ENCODE data around the gene USP47.

USP47 gene

DNA sequence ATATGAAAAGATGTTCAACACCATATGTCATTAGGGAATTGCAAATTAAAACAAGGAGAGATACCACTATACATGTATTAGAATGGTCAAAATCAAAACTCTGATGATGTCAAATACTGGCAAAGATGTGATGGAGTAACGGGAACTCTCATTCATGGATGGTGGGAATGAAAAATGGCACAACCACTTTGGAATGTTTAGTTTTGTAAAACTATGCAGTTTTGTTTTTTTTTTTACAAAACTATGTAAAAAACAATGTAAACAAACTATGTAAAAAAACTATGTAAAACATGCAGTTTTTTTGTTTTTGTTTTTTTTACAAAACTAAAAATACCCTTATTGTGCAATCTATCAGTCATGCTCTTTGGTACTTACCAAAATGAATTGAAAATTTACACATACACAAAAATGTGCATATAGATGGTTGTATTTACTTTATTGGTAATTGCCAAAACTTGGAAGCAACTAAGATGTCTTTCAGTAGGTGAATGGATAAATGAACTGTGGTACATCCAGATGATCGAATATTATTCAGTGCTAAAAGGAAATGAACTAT lies 5.0 kb upstream of the USP47 start:
- no peak for DNase-seq (ENCODE audit: low read depth)
- TF ChIP-seq, protein P1, sequence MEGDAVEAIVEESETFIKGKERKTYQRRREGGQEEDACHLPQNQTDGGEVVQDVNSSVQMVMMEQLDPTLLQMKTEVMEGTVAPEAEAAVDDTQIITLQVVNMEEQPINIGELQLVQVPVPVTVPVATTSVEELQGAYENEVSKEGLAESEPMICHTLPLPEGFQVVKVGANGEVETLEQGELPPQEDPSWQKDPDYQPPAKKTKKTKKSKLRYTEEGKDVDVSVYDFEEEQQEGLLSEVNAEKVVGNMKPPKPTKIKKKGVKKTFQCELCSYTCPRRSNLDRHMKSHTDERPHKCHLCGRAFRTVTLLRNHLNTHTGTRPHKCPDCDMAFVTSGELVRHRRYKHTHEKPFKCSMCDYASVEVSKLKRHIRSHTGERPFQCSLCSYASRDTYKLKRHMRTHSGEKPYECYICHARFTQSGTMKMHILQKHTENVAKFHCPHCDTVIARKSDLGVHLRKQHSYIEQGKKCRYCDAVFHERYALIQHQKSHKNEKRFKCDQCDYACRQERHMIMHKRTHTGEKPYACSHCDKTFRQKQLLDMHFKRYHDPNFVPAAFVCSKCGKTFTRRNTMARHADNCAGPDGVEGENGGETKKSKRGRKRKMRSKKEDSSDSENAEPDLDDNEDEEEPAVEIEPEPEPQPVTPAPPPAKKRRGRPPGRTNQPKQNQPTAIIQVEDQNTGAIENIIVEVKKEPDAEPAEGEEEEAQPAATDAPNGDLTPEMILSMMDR (IDR thresholded peaks at IDR 0.05; ENCODE audit: insufficient read depth, low read depth, low read length, missing control alignments), result no peak
- H3K4me3 ChIP-seq (ENCODE audit: low read length), result no peak overlapping the region

DNA sequence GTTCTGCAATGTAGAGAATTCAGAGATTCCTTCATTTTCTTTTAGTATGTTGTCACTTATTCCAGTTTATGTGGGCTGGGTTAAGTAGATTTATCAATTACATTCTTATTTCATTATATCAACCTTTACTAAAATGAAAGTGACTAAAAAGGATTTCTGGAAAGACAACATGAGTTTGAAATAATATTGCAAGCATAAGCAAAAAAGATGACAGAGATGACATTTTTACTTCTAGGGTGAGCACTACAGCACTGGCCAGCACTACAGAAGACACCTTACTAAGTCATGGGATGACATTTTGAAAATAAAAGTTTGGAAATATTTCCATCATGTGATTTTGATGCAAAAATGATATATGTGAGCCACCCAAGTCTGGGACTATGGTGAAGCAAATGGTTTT lies 2.1 kb upstream of the USP47 start:
- DNase-seq (ENCODE audit: low read depth), result no peak
- TF ChIP-seq, protein P1 (IDR thresholded peaks at IDR 0.05; ENCODE audit: insufficient read depth, low read depth, low read length, missing control alignments), result no peak
- H3K4me3 ChIP-seq (ENCODE audit: low read length), result no peak overlapping the region

DNA sequence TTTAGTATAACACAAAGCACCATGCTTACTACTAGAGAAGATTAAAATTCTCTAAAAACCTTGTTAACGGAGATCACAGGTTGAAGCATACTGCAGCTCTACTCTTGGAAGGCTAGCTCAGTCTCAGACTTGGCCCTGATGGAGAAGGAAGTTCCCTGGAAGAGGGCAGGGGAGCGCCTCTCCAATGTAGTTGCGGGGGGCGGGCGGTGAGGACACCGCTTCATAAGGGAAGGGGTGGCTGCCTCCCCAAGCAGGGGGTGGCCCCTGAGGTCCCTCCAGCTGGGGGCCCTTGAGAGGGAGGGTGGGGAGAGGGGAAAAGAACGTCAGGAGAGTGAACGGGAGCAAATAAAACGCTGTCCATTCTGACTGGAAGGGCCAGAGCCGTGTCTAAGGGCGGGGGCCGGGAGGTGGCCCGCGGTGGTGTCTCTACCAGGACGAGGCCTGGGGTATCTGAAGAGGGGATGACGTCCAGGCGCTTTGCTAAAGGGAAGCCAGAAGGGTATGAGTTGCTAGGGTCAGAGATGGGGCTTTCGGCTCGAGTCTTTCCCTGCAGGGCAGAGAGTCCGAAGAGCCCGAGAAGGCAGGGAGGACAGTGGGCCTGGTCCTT lies 553 bp upstream of the USP47 start:
- TF ChIP-seq, protein P1 (IDR thresholded peaks at IDR 0.05; ENCODE audit: insufficient read depth, low read depth, low read length, missing control alignments), result no peak
- H3K4me3 ChIP-seq (ENCODE audit: low read length), result peak overlapping the region; percentile 82
- DNase-seq (ENCODE audit: low read depth), result no peak

DNA sequence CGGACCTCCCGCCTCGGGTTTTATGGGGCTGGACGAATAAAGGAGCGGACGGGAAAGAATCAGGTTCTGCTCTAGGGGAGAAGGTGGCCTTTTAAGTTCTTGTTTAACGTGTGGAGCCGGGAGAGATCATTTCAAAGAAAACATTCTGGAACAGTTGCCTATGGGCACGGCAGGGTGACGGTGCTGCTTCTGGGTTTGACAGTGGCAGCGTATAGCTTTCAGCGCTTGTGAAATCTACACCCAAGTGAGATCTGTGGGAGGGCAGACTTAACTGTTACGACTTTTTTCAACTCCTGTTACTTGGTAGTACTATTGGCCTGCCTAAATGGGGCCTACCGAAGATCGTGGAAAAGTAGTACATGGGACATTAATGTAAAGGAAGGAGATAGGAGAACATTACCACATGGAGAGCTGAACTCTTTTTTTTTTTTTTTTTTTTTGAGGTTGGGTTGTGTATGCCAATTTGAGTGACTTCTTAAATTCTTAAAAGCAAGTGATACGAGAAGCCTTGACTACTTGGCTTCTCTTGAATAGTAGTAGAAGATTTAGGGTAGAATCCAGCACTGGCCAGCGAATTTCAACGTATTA lies 743 bp downstream of the USP47 start:
- H3K4me3 ChIP-seq (ENCODE audit: low read length), result peak overlapping the region; percentile 82
- TF ChIP-seq, protein P1 (IDR thresholded peaks at IDR 0.05; ENCODE audit: insufficient read depth, low read depth, low read length, missing control alignments), result no peak
- DNase-seq (ENCODE audit: low read depth), result peak; percentile 88

DNA sequence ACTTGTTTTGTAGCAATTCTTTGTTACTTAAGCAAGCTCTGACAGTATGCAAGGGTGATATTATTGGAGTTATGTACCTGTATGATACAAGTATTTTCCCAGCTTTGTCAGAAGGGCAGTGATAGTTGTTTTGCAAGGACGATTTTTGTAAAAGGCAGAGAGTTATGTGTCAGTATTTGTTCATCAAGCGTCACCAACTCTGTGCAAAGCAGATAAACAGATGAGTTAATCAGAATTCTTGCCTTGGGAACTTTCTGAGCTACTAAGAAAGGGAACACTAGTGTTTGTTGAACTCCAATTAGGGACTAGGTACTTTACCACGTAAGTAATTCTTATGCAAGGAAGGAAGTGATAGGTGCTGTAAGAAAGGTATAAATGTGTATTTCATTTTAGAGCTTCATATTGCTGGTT lies 1.4 kb downstream of the USP47 start:
- DNase-seq (ENCODE audit: low read depth), result peak; percentile 96
- H3K4me3 ChIP-seq (ENCODE audit: low read length), result peak overlapping the region; percentile 82
- TF ChIP-seq, protein P1 (IDR thresholded peaks at IDR 0.05; ENCODE audit: insufficient read depth, low read depth, low read length, missing control alignments), result no peak

DNA sequence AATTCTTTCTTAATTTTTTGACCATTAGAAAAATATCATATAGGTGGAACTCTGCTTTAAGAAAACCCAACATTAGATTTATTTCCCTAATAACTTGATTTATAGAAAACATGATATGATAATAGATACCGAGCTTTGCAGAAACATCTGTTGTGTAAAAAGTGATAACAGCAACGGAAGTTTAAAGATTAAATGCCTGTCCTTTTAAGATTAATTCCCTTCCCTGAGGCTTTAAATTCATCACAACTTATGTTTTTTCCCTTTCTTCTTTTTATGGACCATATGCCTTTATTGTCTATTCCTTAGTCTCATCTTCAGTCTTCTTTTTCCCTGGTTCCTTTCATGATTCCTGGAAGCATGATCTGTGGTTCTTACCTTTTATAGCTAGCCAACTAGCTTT lies 1.9 kb downstream of the USP47 start:
- TF ChIP-seq, protein P1 (IDR thresholded peaks at IDR 0.05; ENCODE audit: insufficient read depth, low read depth, low read length, missing control alignments), result no peak
- H3K4me3 ChIP-seq (ENCODE audit: low read length), result peak overlapping the region; percentile 82
- DNase-seq (ENCODE audit: low read depth), result no peak

Measured in epithelial cell of esophagus (primary cell).